ENCODE data around the gene SLC16A13. TPM values are rescaled to one million over a fixed set of nuclear protein-coding genes. Genes with fewer than 3 reads are reported as not detected.

SLC16A13 gene
- total RNA-seq, 1 donor from 2014 or later = 11.1 TPM

DNA sequence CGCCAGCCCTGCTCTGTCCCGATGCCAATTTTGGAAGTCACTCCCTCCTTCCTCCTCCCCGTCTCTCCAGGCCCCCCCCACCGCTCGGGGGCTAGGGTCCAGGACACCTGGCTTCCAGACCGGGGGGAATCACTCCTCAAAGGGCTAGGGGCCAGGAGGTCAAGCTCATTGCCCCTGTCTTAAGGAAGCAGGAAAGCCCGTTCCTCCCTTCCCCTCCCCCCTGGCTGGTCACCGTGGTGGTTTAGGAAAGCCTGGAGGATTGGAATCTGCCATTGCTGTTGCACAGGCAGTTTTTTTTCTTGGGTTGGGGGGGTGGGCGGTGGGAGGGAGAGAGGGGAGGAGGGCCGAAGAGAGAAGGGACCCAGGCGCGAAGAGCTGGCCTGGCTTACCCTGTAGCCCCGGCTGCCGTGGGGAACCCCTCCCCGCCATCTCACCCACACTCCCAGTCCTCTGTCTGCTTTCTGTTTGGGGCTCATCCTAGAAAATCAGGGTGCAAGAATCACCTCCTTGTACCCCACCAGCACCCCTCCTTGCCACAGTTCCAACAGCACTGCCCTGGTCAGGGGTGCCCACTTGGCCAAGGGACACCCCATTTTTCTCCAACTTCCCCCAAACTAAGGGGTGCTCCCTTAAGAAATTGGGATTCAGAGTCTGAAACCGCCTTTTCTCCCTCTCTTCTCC, 15.8 kb upstream of the SLC16A13 start:
- TF ChIP-seq, protein P1, sequence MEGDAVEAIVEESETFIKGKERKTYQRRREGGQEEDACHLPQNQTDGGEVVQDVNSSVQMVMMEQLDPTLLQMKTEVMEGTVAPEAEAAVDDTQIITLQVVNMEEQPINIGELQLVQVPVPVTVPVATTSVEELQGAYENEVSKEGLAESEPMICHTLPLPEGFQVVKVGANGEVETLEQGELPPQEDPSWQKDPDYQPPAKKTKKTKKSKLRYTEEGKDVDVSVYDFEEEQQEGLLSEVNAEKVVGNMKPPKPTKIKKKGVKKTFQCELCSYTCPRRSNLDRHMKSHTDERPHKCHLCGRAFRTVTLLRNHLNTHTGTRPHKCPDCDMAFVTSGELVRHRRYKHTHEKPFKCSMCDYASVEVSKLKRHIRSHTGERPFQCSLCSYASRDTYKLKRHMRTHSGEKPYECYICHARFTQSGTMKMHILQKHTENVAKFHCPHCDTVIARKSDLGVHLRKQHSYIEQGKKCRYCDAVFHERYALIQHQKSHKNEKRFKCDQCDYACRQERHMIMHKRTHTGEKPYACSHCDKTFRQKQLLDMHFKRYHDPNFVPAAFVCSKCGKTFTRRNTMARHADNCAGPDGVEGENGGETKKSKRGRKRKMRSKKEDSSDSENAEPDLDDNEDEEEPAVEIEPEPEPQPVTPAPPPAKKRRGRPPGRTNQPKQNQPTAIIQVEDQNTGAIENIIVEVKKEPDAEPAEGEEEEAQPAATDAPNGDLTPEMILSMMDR (conservative IDR thresholded peaks at IDR 0.05) = no peak

DNA sequence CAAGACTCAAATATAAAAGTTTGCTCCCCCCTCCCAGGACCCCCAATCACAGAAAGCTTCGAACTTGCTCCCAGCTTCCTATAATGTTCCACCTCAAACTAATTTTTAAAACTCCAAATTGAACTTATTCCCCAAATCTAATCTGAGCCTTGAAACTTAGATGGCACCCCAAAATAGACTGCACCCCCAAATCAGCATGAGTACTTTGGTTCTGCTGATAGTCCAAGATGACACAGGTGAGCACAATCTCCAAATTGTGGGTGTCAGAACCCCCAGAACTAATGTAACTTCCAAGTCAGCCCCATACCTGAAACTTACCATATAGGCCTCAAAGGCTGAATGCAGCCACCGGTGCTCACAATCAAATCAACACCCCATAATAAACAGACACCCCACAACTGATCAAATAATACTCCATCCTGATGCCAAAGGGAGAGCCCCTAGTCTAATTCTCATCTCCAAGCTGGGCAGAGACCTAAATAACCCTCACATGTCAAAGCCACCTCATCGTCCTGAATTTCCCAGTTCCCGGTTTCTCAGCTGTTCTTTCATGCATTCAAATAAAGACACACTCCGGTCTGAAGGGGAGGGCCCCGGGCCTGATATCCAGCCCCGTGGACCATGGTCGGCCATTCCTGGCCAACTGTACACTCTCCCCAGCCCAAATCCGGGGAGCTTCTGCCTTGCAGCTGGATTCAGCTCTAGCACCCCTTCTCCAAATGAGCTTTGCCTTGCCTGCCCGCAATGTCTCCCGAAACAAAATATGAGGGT, 14.7 kb upstream of the SLC16A13 start:
- DNase-seq (ENCODE audit: low read depth, low spot score) = no peak
- no peak overlapping the region for H3K27ac Mint-ChIP-seq (ENCODE audit: unreplicated experiment)

More for the DNA sequence above, 15.8 kb upstream of the SLC16A13 start:
- peaks cover 60% of the 10 kb centered on the region for H3K4me1 Mint-ChIP-seq
- no peak for DNase-seq (ENCODE audit: low read depth, low spot score)
- peaks cover 43% of the 10 kb centered on the region for H3K27me3 Mint-ChIP-seq (ENCODE audit: low read depth)
- peak overlapping the region; percentile 59 for H3K4me3 Mint-ChIP-seq
- H3K36me3 Mint-ChIP-seq (ENCODE audit: low read depth) = no peaks in the 10 kb centered on the region
- no peak overlapping the region for H3K27ac Mint-ChIP-seq (ENCODE audit: unreplicated experiment)
- no peaks in the 10 kb centered on the region for H3K9me3 Mint-ChIP-seq

DNA sequence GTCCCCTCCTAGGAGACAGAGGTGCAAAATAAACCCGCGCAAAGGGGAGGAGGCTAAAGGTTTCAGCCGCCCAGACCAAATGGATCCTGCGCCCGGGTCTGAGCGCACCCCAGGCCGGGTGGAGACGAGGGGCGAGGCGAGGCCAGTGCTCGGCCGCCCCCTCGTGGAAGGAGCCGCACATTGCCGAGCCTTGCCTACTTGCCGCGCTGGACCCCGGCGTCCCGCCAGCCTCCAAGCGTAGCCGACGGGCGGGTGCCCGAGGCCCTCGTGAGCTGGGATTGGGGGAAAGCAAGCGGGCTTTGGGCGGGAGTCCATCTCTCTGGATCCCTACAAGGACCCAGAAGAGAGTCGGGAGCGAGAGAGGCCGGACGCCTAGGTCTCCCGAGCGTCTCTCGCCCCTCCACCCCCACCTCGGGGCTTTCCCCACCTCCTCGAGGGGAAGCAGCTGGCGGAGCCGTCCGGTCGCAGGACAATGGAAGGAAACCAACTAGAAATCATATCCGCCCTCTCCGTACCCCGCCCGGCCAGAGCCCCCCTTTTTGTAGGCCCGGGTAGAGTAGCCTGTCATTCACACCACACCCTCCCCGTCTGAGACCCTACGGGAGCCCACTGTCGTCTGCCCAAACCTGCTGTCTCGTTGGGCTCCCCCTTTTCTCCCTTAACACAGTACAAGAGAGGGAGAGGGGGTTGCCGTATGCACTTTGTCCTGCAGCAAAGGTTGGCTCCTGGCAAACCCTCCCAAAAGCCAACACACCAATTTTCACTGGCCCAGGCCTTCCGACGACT, 13.6 kb upstream of the SLC16A13 start:
- Mint-ChIP-seq H3K36me3 (ENCODE audit: low read depth) (no peaks in the 10 kb centered on the region), H3K4me1 (peaks cover 38% of the 10 kb centered on the region), H3K27ac (ENCODE audit: unreplicated experiment) (no peak overlapping the region), H3K27me3 (ENCODE audit: low read depth) (peaks cover 51% of the 10 kb centered on the region), H3K4me3 (peak overlapping the region; percentile 38), H3K9me3 (no peaks in the 10 kb centered on the region)
- TF ChIP-seq, protein P1 (conservative IDR thresholded peaks at IDR 0.05) = peak; percentile 87
- peak; percentile 76 for DNase-seq (ENCODE audit: low read depth, low spot score)

More for the DNA sequence above, 14.7 kb upstream of the SLC16A13 start:
- Mint-ChIP-seq H3K36me3 (ENCODE audit: low read depth) (no peaks in the 10 kb centered on the region), H3K4me3 (peak overlapping the region; percentile 41), H3K9me3 (no peaks in the 10 kb centered on the region), H3K4me1 (peaks cover 49% of the 10 kb centered on the region), H3K27me3 (ENCODE audit: low read depth) (peaks cover 45% of the 10 kb centered on the region)
- TF ChIP-seq, protein P1 (conservative IDR thresholded peaks at IDR 0.05) = no peak

DNA sequence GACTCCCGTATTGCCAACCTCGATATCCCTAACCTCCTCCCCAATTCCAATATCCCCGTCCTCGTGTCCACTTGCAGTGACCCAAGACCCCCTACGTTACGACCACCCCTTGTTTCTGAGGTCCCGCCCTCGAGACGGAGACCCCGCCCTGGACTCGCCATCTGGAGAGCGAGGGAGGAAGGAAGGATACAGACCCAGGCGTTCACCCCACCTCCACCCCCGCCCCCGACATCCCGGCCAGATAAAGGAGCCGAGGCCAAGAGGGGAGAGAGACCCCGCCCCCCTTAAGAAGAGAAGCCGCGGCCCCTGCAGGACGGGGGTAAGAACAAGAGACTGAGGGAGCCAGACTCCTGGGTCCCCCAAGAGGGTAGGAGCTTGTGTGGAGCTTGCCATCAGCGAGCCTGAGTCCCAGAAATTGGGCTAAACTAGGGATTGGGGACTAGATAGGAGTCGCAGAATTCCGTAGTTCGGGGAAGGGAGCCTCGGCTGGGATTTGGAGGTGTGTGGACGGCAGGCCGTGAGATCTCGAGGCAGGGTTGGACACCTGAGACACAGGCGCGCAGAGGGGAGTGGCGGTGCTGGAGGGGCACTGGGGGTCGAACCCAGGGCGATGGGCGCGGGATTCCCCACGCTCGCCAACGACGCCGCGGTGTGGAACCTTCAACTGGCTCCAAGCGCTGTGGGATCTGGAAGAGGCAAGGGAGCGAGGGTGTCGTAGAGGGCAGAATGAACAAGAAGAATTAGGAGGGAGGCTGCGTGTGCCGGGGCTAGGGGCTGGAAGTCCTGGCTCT, 12.8 kb upstream of the SLC16A13 start, which contains the start of gene BCL6B:
Gene BCL6B (plus strand): TSS at position 270 of the 791 bp plus-strand sequence. CDS start 622 bp downstream, outside the sequence.
- no peaks in the 10 kb centered on the region for H3K36me3 Mint-ChIP-seq (ENCODE audit: low read depth)
- H3K27me3 Mint-ChIP-seq (ENCODE audit: low read depth) = peaks cover 51% of the 10 kb centered on the region
- H3K4me1 Mint-ChIP-seq = peaks cover 30% of the 10 kb centered on the region
- no peak for DNase-seq (ENCODE audit: low read depth, low spot score)
- TF ChIP-seq, protein P1 (conservative IDR thresholded peaks at IDR 0.05) = no peak
- no peaks in the 10 kb centered on the region for H3K9me3 Mint-ChIP-seq
- H3K4me3 Mint-ChIP-seq = peak within 1 kb of the TSS; percentile 51
- no peak within 1 kb of the TSS for H3K27ac Mint-ChIP-seq (ENCODE audit: unreplicated experiment)
